Astrocyte (in vitro differentiated cells and primary cell): ENCODE data around the gene ZNF30. TPM values are rescaled to one million over a fixed set of nuclear protein-coding genes. Genes with fewer than 3 reads are reported as not detected.

Experiments used
- DNase-seq: peaks from one replicate; pipeline ENCODE4 v3.0.0-alpha.2; 2010; ENCODE audit warnings: low read depth
- FAIRE-seq: peaks from 2 replicates; lab custom pipeline; 2011; peaks lifted over from hg19 to GRCh38; lab: Jason Lieb, UNC
- H2AFZ ChIP-seq: 2 replicates; pipeline ENCODE4 v1.6.0; 2012; ENCODE audit warnings: low read depth, low read length, inconsistent platforms
- H3K27ac ChIP-seq: 2 replicates; pipeline ENCODE4 v1.5.1; 2011; ENCODE audit warnings: low read depth, low read length, inconsistent platforms
- H3K27me3 ChIP-seq: 2 replicates; pipeline ENCODE4 v1.6.0; 2011; ENCODE audit warnings: low read length, inconsistent platforms; ENCODE audit not compliant: insufficient read depth
- H3K36me3 ChIP-seq: 2 replicates; pipeline ENCODE4 v1.5.1; 2011; ENCODE audit warnings: low read length, inconsistent platforms; ENCODE audit not compliant: insufficient read depth
- H3K4me1 ChIP-seq: 2 replicates; pipeline ENCODE4 v1.5.1; 2011; ENCODE audit warnings: low read length, inconsistent platforms; ENCODE audit not compliant: insufficient read depth
- H3K4me2 ChIP-seq: 2 replicates; pipeline ENCODE4 v1.6.0; 2012; ENCODE audit warnings: low read length, inconsistent platforms
- H3K4me3 ChIP-seq: 2 replicates; pipeline ENCODE4 v1.5.1; 2011; ENCODE audit warnings: low read depth, mild to moderate bottlenecking, low read length, inconsistent platforms; ENCODE audit not compliant: insufficient read depth
- H3K79me2 ChIP-seq: 2 replicates; pipeline ENCODE4 v1.6.0; 2012; ENCODE audit warnings: mild to moderate bottlenecking, low read length, inconsistent platforms; ENCODE audit not compliant: insufficient read depth
- H3K9ac ChIP-seq: 2 replicates; pipeline ENCODE4 v1.6.0; 2012; ENCODE audit warnings: mild to moderate bottlenecking, low read length, inconsistent platforms
- H3K9me3 ChIP-seq: 2 replicates; pipeline ENCODE4 v1.5.1; 2012; ENCODE audit warnings: low read depth, mild to moderate bottlenecking, low read length, inconsistent platforms; ENCODE audit not compliant: insufficient read depth
- H4K20me1 ChIP-seq: 2 replicates; pipeline ENCODE4 v1.6.0; 2012; ENCODE audit warnings: low read length, inconsistent platforms; ENCODE audit not compliant: insufficient read depth
- H3K27ac Mint-ChIP-seq: one replicate; pipeline ENCODE4 v1.8.0; 2021; ENCODE audit warnings: mild to moderate bottlenecking, mixed read lengths; ENCODE audit not compliant: unreplicated experiment
- H3K27me3 Mint-ChIP-seq: one replicate; pipeline ENCODE4 v1.8.0; 2021; ENCODE audit warnings: low read depth, mixed read lengths; ENCODE audit not compliant: unreplicated experiment
- H3K36me3 Mint-ChIP-seq: one replicate; pipeline ENCODE4 v1.8.0; 2021; ENCODE audit warnings: low read depth, mixed read lengths; ENCODE audit not compliant: unreplicated experiment
- H3K4me1 Mint-ChIP-seq: one replicate; pipeline ENCODE4 v1.8.0; 2021; ENCODE audit warnings: low read depth, mixed read lengths; ENCODE audit not compliant: unreplicated experiment
- H3K4me3 Mint-ChIP-seq: one replicate; pipeline ENCODE4 v1.8.0; 2021; ENCODE audit warnings: mild to moderate bottlenecking, moderate library complexity, mixed read lengths; ENCODE audit not compliant: unreplicated experiment
- H3K9me3 Mint-ChIP-seq: one replicate; pipeline ENCODE4 v1.8.0; 2021; ENCODE audit warnings: mild to moderate bottlenecking, mixed read lengths; ENCODE audit not compliant: unreplicated experiment
- CTCF ChIP-seq: IDR thresholded peaks from 2 replicates; pipeline ENCODE4 v1.5.1; 2011; ENCODE audit warnings: low read depth, mild to moderate bottlenecking, inconsistent platforms, low read length, moderate library complexity; ENCODE audit not compliant: insufficient read depth
- EZH2 ChIP-seq: IDR thresholded peaks from 2 replicates; pipeline ENCODE4 v1.6.1; 2012; ENCODE audit warnings: mild to moderate bottlenecking, low read length, inconsistent platforms; ENCODE audit not compliant: insufficient read depth
- total RNA-seq: library from RNA; stranded (reverse); gene quantifications from 2 replicates; pipeline ENCODE4 v1.2.1, GENCODE V29; 2021

The ZNF30 gene
- total RNA-seq, 1 donor from 2014 or later, result 4.0 TPM

DNA sequence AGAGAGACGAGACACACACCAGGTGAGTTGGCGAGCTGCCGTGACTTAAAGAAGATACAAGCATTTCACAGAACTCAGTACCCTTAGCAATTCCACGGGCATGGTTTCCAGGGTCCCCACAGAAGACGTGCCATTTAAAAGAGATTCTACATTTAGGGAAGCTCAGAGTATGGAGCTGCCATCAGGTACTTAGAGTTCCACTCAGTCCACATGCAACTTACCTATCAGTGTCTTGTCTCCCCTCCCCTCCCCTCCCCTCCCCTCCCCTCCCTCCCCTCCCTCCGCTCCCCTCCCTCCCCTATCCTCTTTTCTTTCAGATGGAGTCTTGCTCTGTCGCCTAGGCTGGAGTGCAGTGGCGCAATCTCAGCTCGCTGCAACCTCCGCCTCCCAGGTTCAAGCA is 12.2 kb downstream of the ZNF30 start:
- no peaks in the 10 kb centered on the region for H3K79me2 ChIP-seq
- Mint-ChIP-seq H3K9me3 (peaks cover 43% of the 10 kb centered on the region), H3K4me1 (no peaks in the 10 kb centered on the region), H3K27me3 (no peaks in the 10 kb centered on the region), H3K4me3 (no peak overlapping the region), H3K27ac (no peak overlapping the region), H3K36me3 (peaks cover 51% of the 10 kb centered on the region)
- H2AFZ ChIP-seq, result no peak overlapping the region
- no peak for FAIRE-seq
- no peak for TF ChIP-seq EZH2
- no peaks in the 10 kb centered on the region for H4K20me1 ChIP-seq
- H3K4me3 ChIP-seq, result no peak overlapping the region
- no peak overlapping the region for H3K9ac ChIP-seq
- H3K36me3 ChIP-seq, result peaks cover 4% of the 10 kb centered on the region
- H3K27ac ChIP-seq, result no peak overlapping the region
- no peak for DNase-seq
- H3K27me3 ChIP-seq, result no peaks in the 10 kb centered on the region
- no peaks in the 10 kb centered on the region for H3K4me1 ChIP-seq
- peaks cover 12% of the 10 kb centered on the region for H3K9me3 ChIP-seq
- no peak overlapping the region for H3K4me2 ChIP-seq

DNA sequence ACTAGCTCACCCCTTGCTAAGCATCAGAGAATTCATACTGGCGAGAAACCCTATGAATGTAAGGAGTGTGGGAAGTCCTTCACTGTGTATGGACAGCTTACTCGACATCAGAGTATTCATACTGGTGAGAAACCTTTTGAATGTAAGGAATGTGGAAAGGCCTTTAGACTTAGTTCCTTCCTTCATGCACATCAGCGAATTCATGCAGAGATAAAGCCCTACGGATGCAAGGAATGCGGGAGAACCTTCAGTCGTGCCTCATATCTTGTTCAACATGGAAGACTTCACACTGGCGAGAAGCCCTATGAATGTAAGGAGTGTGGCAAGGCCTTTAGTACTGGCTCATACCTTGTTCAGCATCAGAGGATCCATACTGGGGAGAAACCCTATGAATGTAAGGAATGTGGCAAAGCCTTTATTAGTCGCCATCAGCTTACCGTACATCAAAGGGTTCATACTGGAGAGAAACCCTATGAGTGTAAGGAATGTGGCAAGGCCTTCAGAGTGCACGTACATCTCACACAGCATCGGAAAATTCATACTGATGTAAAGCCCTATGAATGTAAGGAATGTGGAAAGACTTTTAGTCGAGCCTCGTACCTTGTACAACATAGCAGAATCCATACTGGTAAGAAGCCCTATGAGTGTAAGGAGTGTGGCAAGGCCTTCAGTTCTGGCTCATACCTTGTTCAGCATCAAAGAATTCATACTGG is 17.3 kb downstream of the ZNF30 start:
- no peaks in the 10 kb centered on the region for H3K27me3 Mint-ChIP-seq

DNA sequence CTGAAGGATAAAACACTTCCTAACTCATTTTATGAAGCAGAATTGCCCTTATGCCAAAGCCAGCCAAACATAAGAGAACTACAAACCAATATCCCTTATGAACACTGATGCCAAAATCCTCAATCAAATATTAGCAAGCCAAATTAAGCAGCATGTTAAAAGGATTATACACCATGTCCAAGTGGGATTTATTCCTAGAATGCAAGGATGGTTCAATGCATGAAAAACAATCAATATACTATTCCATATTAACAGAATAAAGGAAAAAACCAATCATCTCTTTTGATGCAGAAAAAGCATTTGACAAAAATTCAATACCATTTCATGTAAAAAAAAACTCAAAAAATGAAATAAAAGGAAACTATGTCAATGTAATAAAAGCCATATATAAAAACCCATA is 26.4 kb downstream of the ZNF30 start:
- FAIRE-seq, result no peak
- Histone ChIP-seq H2AFZ (no peak overlapping the region), H3K27me3 (no peaks in the 10 kb centered on the region), H3K4me2 (no peak overlapping the region), H4K20me1 (no peaks in the 10 kb centered on the region), H3K4me3 (no peak overlapping the region), H3K9ac (no peak overlapping the region), H3K4me1 (no peaks in the 10 kb centered on the region), H3K79me2 (no peaks in the 10 kb centered on the region), H3K36me3 (peaks cover 14% of the 10 kb centered on the region), H3K9me3 (peaks cover 21% of the 10 kb centered on the region), H3K27ac (no peak overlapping the region)
- peaks cover 54% of the 10 kb centered on the region for H3K36me3 Mint-ChIP-seq
- peaks cover 53% of the 10 kb centered on the region for H3K9me3 Mint-ChIP-seq
- no peak overlapping the region for H3K4me3 Mint-ChIP-seq
- TF ChIP-seq CTCF, result no peak
- TF ChIP-seq EZH2, result no peak
- no peak overlapping the region for H3K27ac Mint-ChIP-seq
- no peaks in the 10 kb centered on the region for H3K27me3 Mint-ChIP-seq
- no peaks in the 10 kb centered on the region for H3K4me1 Mint-ChIP-seq
- DNase-seq, result no peak

More for the DNA sequence above, 17.3 kb downstream of the ZNF30 start:
- H3K27ac ChIP-seq, result no peak overlapping the region
- Mint-ChIP-seq H3K9me3 (peaks cover 50% of the 10 kb centered on the region), H3K36me3 (peaks cover 41% of the 10 kb centered on the region), H3K4me3 (no peak overlapping the region), H3K27ac (no peak overlapping the region), H3K4me1 (no peaks in the 10 kb centered on the region)
- no peak overlapping the region for H2AFZ ChIP-seq
- peak; percentile 9 for FAIRE-seq
- H3K9ac ChIP-seq, result no peak overlapping the region
- no peak for DNase-seq
- no peaks in the 10 kb centered on the region for H3K27me3 ChIP-seq
- H3K4me2 ChIP-seq, result no peak overlapping the region
- H3K4me1 ChIP-seq, result no peaks in the 10 kb centered on the region
- no peaks in the 10 kb centered on the region for H3K79me2 ChIP-seq
- peaks cover 27% of the 10 kb centered on the region for H3K9me3 ChIP-seq
- H4K20me1 ChIP-seq, result no peaks in the 10 kb centered on the region
- H3K4me3 ChIP-seq, result no peak overlapping the region
- TF ChIP-seq CTCF (no peak), EZH2 (no peak)
- H3K36me3 ChIP-seq, result peaks cover 6% of the 10 kb centered on the region
